GM12874 (cell line): ENCODE results near the gene ALS2.

Experiments used
- CTCF ChIP-seq: IDR thresholded peaks from 2 replicates; pipeline ENCODE4 v1.5.1; 2011; ENCODE audit warnings: low read depth, mild to moderate bottlenecking, control low read depth, low read length, moderate library complexity; ENCODE audit not compliant: insufficient read depth

The ALS2 gene

GRCh38 chr2:201656102-201656501, 124.6 kb downstream of the ALS2 start:
- no peak for TF ChIP-seq CTCF

- no peak for TF ChIP-seq CTCF
These were observed 125.9 kb downstream of the ALS2 start for GRCh38 chr2:201654616-201655384.

GRCh38 chr2:201653221-201653620, 127.5 kb downstream of the ALS2 start:
- TF ChIP-seq CTCF, result no peak
